ENCODE data around the gene SLAMF7. TPM values are rescaled to one million over a fixed set of nuclear protein-coding genes. Genes with fewer than 3 reads are reported as not detected.

Gene SLAMF7
- total and polyA plus RNA-seq, 10 of the 15 experiments (the other 5 are each of a cell fraction or from before 2014, with no cell fraction given) = 66.6 to 284 (median 108) TPM

DNA sequence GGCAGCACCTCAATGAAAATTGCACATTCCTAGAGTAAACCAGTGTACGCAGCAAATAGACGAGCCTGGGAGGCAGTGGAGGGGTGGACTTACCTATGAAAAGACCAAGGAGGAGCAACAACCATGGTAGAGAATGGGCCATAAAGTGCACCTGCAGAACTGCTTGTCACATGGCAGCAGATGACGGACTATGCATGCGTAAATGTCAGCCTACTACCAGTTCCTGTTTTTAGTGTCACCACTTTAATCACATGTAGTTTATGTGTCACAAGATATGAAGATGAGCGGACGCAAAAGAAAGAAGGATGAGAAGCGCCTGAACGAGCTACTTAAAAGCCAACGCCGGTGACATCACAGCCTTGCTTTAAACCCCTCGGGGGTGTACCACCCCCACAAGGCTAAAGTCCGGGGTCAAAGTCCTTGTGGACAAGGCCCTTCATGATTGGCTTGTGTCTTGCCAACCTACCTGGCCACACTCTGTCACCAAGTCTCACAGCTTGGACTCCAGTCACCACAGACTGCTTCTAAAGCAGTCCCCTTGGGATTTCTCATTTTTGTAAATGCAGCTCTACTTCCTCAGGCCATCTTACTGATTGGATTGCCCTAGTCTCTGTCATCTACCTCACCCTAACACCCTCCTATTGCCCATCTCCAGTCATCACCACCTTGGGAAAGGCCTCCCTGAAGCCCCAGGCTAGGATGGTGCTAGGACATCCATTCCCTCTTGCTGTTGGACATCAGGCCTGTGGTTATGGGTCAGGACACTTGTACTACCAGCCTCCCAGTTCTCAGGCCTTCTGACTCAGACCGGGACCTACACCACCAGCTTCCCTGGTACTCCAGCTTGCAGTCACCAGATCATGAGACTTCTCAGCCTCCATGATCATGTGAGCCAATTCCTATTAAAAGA is 50.9 kb downstream of the SLAMF7 start (continued):
- TF ChIP-seq SREBF1 (IDR thresholded peaks at IDR 0.05; ENCODE audit: low read length) = no peak
- peak; percentile 52; the same call in 1 of the 2 replicates for TF ChIP-seq BACH1 (IDR thresholded peaks at IDR 0.05; ENCODE audit: borderline replicate concordance)
- peak; percentile 49 for TF ChIP-seq JUNB (IDR thresholded peaks at IDR 0.05)
- TF ChIP-seq, protein P1, sequence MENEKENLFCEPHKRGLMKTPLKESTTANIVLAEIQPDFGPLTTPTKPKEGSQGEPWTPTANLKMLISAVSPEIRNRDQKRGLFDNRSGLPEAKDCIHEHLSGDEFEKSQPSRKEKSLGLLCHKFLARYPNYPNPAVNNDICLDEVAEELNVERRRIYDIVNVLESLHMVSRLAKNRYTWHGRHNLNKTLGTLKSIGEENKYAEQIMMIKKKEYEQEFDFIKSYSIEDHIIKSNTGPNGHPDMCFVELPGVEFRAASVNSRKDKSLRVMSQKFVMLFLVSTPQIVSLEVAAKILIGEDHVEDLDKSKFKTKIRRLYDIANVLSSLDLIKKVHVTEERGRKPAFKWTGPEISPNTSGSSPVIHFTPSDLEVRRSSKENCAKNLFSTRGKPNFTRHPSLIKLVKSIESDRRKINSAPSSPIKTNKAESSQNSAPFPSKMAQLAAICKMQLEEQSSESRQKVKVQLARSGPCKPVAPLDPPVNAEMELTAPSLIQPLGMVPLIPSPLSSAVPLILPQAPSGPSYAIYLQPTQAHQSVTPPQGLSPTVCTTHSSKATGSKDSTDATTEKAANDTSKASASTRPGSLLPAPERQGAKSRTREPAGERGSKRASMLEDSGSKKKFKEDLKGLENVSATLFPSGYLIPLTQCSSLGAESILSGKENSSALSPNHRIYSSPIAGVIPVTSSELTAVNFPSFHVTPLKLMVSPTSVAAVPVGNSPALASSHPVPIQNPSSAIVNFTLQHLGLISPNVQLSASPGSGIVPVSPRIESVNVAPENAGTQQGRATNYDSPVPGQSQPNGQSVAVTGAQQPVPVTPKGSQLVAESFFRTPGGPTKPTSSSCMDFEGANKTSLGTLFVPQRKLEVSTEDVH (IDR thresholded peaks at IDR 0.05; ENCODE audit: low read depth, partially characterized antibody) = peak; percentile 81
- TF ChIP-seq MYC (IDR thresholded peaks at IDR 0.05; ENCODE audit: insufficient read depth, insufficient read length, insufficient replicate concordance, low read length, severe bottlenecking) = no peak
- TF ChIP-seq, protein P2, sequence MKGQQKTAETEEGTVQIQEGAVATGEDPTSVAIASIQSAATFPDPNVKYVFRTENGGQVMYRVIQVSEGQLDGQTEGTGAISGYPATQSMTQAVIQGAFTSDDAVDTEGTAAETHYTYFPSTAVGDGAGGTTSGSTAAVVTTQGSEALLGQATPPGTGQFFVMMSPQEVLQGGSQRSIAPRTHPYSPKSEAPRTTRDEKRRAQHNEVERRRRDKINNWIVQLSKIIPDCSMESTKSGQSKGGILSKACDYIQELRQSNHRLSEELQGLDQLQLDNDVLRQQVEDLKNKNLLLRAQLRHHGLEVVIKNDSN (IDR thresholded peaks at IDR 0.05; ENCODE audit: borderline replicate concordance, extremely low read length, insufficient read depth, low read depth, low read length) = peak; percentile 55
- TF ChIP-seq, protein P3, sequence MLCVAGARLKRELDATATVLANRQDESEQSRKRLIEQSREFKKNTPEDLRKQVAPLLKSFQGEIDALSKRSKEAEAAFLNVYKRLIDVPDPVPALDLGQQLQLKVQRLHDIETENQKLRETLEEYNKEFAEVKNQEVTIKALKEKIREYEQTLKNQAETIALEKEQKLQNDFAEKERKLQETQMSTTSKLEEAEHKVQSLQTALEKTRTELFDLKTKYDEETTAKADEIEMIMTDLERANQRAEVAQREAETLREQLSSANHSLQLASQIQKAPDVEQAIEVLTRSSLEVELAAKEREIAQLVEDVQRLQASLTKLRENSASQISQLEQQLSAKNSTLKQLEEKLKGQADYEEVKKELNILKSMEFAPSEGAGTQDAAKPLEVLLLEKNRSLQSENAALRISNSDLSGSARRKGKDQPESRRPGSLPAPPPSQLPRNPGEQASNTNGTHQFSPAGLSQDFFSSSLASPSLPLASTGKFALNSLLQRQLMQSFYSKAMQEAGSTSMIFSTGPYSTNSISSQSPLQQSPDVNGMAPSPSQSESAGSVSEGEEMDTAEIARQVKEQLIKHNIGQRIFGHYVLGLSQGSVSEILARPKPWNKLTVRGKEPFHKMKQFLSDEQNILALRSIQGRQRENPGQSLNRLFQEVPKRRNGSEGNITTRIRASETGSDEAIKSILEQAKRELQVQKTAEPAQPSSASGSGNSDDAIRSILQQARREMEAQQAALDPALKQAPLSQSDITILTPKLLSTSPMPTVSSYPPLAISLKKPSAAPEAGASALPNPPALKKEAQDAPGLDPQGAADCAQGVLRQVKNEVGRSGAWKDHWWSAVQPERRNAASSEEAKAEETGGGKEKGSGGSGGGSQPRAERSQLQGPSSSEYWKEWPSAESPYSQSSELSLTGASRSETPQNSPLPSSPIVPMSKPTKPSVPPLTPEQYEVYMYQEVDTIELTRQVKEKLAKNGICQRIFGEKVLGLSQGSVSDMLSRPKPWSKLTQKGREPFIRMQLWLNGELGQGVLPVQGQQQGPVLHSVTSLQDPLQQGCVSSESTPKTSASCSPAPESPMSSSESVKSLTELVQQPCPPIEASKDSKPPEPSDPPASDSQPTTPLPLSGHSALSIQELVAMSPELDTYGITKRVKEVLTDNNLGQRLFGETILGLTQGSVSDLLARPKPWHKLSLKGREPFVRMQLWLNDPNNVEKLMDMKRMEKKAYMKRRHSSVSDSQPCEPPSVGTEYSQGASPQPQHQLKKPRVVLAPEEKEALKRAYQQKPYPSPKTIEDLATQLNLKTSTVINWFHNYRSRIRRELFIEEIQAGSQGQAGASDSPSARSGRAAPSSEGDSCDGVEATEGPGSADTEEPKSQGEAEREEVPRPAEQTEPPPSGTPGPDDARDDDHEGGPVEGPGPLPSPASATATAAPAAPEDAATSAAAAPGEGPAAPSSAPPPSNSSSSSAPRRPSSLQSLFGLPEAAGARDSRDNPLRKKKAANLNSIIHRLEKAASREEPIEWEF (IDR thresholded peaks at IDR 0.05; ENCODE audit: insufficient replicate concordance, low read depth, low read length) = no peak
- TF ChIP-seq, protein P4, sequence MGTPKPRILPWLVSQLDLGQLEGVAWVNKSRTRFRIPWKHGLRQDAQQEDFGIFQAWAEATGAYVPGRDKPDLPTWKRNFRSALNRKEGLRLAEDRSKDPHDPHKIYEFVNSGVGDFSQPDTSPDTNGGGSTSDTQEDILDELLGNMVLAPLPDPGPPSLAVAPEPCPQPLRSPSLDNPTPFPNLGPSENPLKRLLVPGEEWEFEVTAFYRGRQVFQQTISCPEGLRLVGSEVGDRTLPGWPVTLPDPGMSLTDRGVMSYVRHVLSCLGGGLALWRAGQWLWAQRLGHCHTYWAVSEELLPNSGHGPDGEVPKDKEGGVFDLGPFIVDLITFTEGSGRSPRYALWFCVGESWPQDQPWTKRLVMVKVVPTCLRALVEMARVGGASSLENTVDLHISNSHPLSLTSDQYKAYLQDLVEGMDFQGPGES (IDR thresholded peaks at IDR 0.05) = no peak
- TF ChIP-seq STAT1 (conservative IDR thresholded peaks at IDR 0.05) = no peak
- TF ChIP-seq, protein P5, sequence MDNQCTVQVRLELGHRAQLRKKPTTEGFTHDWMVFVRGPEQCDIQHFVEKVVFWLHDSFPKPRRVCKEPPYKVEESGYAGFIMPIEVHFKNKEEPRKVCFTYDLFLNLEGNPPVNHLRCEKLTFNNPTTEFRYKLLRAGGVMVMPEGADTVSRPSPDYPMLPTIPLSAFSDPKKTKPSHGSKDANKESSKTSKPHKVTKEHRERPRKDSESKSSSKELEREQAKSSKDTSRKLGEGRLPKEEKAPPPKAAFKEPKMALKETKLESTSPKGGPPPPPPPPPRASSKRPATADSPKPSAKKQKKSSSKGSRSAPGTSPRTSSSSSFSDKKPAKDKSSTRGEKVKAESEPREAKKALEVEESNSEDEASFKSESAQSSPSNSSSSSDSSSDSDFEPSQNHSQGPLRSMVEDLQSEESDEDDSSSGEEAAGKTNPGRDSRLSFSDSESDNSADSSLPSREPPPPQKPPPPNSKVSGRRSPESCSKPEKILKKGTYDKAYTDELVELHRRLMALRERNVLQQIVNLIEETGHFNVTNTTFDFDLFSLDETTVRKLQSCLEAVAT (IDR thresholded peaks at IDR 0.05) = peak; percentile 95
- no peak for TF ChIP-seq TAF1 (IDR thresholded peaks at IDR 0.05; ENCODE audit: borderline replicate concordance, low read depth, low read length)
- TF ChIP-seq SIN3A (IDR thresholded peaks at IDR 0.05; ENCODE audit: low read depth, low read length) = no peak
- no peak for TF ChIP-seq NR2C2 (IDR thresholded peaks at IDR 0.05; ENCODE audit: borderline replicate concordance, control insufficient read depth, insufficient read length, low read depth)
- TF ChIP-seq KAT2A (conservative IDR thresholded peaks at IDR 0.05; ENCODE audit: control insufficient read depth, low read depth, low read length) = no peak
- peak; percentile 46; the same call in 1 of the 2 replicates for TF ChIP-seq MXI1 (IDR thresholded peaks at IDR 0.05; ENCODE audit: low read depth, low read length)
- 0 out of 2 replicates have a peak, but pooled peaks have one; percentile 19 for TF ChIP-seq ZNF217 (IDR thresholded peaks at IDR 0.05)

All from GM12878 (cell line).